ENCODE results near the gene PDE6C.

GRCh38 chr10:93628858-93629257 lies 16.5 kb downstream of the PDE6C start:
- TF ChIP-seq POLR2AphosphoS5 (IDR thresholded peaks at IDR 0.05; ENCODE audit: low read depth, low read length) (no peak), TAF1 (IDR thresholded peaks at IDR 0.05; ENCODE audit: borderline replicate concordance, insufficient read depth, low read length) (no peak), FOXP2 (optimal IDR thresholded peaks at IDR 0.05; ENCODE audit: borderline replicate concordance, extremely low read depth, extremely low read length, insufficient read depth) (no peak), SIN3A (IDR thresholded peaks at IDR 0.05; ENCODE audit: borderline replicate concordance, insufficient read depth, low read length) (no peak), REST (IDR thresholded peaks at IDR 0.05; ENCODE audit: insufficient read depth in 1 of 2, low read depth in 2 of 2, low read length in 2 of 2) (no peak)
